ENCODE results near the gene HIBCH. TPM values are rescaled to one million over a fixed set of nuclear protein-coding genes. Genes with fewer than 3 reads are reported as not detected.

Gene HIBCH
- total RNA-seq, 1 donor from 2014 or later: 16.3 TPM

- no peak for TF ChIP-seq EZH2 (IDR thresholded peaks at IDR 0.05; ENCODE audit: insufficient read depth, low read length)
- TF ChIP-seq CTCF (IDR thresholded peaks at IDR 0.05; ENCODE audit: insufficient read depth, low read depth, low read length): no peak
- H3K4me3 ChIP-seq (ENCODE audit: insufficient read depth, low read depth, low read length): no peak overlapping the region
- no peak overlapping the region for H3K4me2 ChIP-seq (ENCODE audit: low read length)
- H3K27ac ChIP-seq (ENCODE audit: low read depth, low read length): no peak overlapping the region
- no peaks in the 10 kb centered on the region for H3K4me1 ChIP-seq (ENCODE audit: insufficient read depth, low read length)
- H3K9ac ChIP-seq (ENCODE audit: low read length): no peak overlapping the region
- no peak overlapping the region for H3K27ac Mint-ChIP-seq (ENCODE audit: unreplicated experiment)
- H2AFZ ChIP-seq (ENCODE audit: low read depth, low read length): no peak overlapping the region
- H3K36me3 Mint-ChIP-seq (ENCODE audit: low read depth, unreplicated experiment): no peaks in the 10 kb centered on the region
- H3K9me3 Mint-ChIP-seq (ENCODE audit: unreplicated experiment): no peaks in the 10 kb centered on the region
- FAIRE-seq (no peak), DNase-seq (ENCODE audit: low read depth) (no peak)
- H3K4me3 Mint-ChIP-seq (ENCODE audit: unreplicated experiment): no peak overlapping the region
- H3K4me1 Mint-ChIP-seq (ENCODE audit: low read depth, unreplicated experiment): peaks cover 9% of the 10 kb centered on the region
- H3K9me3 ChIP-seq (ENCODE audit: insufficient read depth, low read depth, low read length): no peaks in the 10 kb centered on the region
- no peaks in the 10 kb centered on the region for H3K27me3 Mint-ChIP-seq (ENCODE audit: low read depth, unreplicated experiment)
- no peaks in the 10 kb centered on the region for H3K36me3 ChIP-seq (ENCODE audit: insufficient read depth, low read length)
- no peaks in the 10 kb centered on the region for H3K79me2 ChIP-seq (ENCODE audit: insufficient read depth, low read length)
- H4K20me1 ChIP-seq (ENCODE audit: insufficient read depth, low read length): no peaks in the 10 kb centered on the region
- no peaks in the 10 kb centered on the region for H3K27me3 ChIP-seq (ENCODE audit: insufficient read depth, low read length)
Observed at GRCh38 chr2:190333928-190334327, 14.3 kb upstream of the HIBCH start.

- Histone ChIP-seq H3K36me3 (ENCODE audit: insufficient read depth, low read length) (no peaks in the 10 kb centered on the region), H4K20me1 (ENCODE audit: insufficient read depth, low read length) (no peaks in the 10 kb centered on the region), H3K27ac (ENCODE audit: low read depth, low read length) (no peak overlapping the region), H3K9ac (ENCODE audit: low read length) (no peak overlapping the region), H3K4me1 (ENCODE audit: insufficient read depth, low read length) (no peaks in the 10 kb centered on the region), H3K9me3 (ENCODE audit: insufficient read depth, low read depth, low read length) (no peaks in the 10 kb centered on the region), H2AFZ (ENCODE audit: low read depth, low read length) (no peak overlapping the region), H3K4me3 (ENCODE audit: insufficient read depth, low read depth, low read length) (no peak overlapping the region), H3K4me2 (ENCODE audit: low read length) (no peak overlapping the region), H3K79me2 (ENCODE audit: insufficient read depth, low read length) (no peaks in the 10 kb centered on the region), H3K27me3 (ENCODE audit: insufficient read depth, low read length) (no peaks in the 10 kb centered on the region)
- H3K4me3 Mint-ChIP-seq (ENCODE audit: unreplicated experiment): no peak overlapping the region
- no peak for TF ChIP-seq EZH2 (IDR thresholded peaks at IDR 0.05; ENCODE audit: insufficient read depth, low read length)
- TF ChIP-seq CTCF (IDR thresholded peaks at IDR 0.05; ENCODE audit: insufficient read depth, low read depth, low read length): no peak
- no peaks in the 10 kb centered on the region for H3K9me3 Mint-ChIP-seq (ENCODE audit: unreplicated experiment)
- H3K27me3 Mint-ChIP-seq (ENCODE audit: low read depth, unreplicated experiment): no peaks in the 10 kb centered on the region
- DNase-seq (ENCODE audit: low read depth): no peak
- H3K36me3 Mint-ChIP-seq (ENCODE audit: low read depth, unreplicated experiment): no peaks in the 10 kb centered on the region
- H3K4me1 Mint-ChIP-seq (ENCODE audit: low read depth, unreplicated experiment): peaks cover 9% of the 10 kb centered on the region
- no peak overlapping the region for H3K27ac Mint-ChIP-seq (ENCODE audit: unreplicated experiment)
- no peak for FAIRE-seq
Observed at GRCh38 chr2:190333395-190333794, 13.8 kb upstream of the HIBCH start.

DNA sequence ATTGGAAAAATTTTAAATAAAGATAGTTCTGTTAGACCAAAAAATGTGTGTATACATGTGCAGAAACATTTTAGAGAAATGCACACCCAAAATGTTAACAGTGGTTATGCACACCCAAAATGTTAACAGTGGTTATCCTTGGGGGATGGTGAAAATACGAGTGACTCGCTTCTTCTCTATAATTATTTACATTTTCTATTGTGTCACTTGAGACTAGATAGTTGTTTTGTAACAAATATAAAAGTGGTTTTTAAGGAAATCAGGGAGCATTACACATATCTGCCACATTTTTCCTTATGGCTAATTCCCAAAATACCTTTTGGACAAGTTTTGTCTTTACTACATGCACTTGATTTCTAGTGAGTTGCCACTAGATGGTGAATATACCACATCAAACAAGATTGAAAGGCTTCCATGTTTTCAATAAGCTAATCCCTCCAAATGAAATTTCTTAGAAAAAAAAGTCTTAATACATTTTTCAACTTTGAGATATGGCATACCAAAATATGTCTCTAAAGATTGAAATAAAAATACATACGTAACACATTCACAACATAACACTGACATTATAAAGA is 9.0 kb upstream of the HIBCH start:
- Histone ChIP-seq H3K4me1 (ENCODE audit: insufficient read depth, low read length) (no peaks in the 10 kb centered on the region), H3K27me3 (ENCODE audit: insufficient read depth, low read length) (peaks cover 5% of the 10 kb centered on the region), H4K20me1 (ENCODE audit: insufficient read depth, low read length) (no peaks in the 10 kb centered on the region), H3K9ac (ENCODE audit: low read length) (no peak overlapping the region), H3K4me2 (ENCODE audit: low read length) (no peak overlapping the region), H3K27ac (ENCODE audit: low read depth, low read length) (no peak overlapping the region), H3K4me3 (ENCODE audit: insufficient read depth, low read depth, low read length) (no peak overlapping the region), H2AFZ (ENCODE audit: low read depth, low read length) (no peak overlapping the region), H3K79me2 (ENCODE audit: insufficient read depth, low read length) (no peaks in the 10 kb centered on the region), H3K36me3 (ENCODE audit: insufficient read depth, low read length) (no peaks in the 10 kb centered on the region), H3K9me3 (ENCODE audit: insufficient read depth, low read depth, low read length) (no peaks in the 10 kb centered on the region)
- Mint-ChIP-seq H3K4me1 (ENCODE audit: low read depth, unreplicated experiment) (no peaks in the 10 kb centered on the region), H3K36me3 (ENCODE audit: low read depth, unreplicated experiment) (no peaks in the 10 kb centered on the region), H3K4me3 (ENCODE audit: unreplicated experiment) (no peak overlapping the region), H3K9me3 (ENCODE audit: unreplicated experiment) (no peaks in the 10 kb centered on the region), H3K27ac (ENCODE audit: unreplicated experiment) (no peak overlapping the region), H3K27me3 (ENCODE audit: low read depth, unreplicated experiment) (no peaks in the 10 kb centered on the region)
- DNase-seq (ENCODE audit: low read depth): no peak
- FAIRE-seq: no peak
- TF ChIP-seq CTCF (IDR thresholded peaks at IDR 0.05; ENCODE audit: insufficient read depth, low read depth, low read length) (no peak), EZH2 (IDR thresholded peaks at IDR 0.05; ENCODE audit: insufficient read depth, low read length) (no peak)

All from astrocyte (in vitro differentiated cells and primary cell).